B cell (primary cell): ENCODE data around the gene COL5A1. TPM values are rescaled to one million over a fixed set of nuclear protein-coding genes. Genes with fewer than 3 reads are reported as not detected.

Experiments
- ATAC-seq: fragments of 200-7000 bp; cut with Tn5 transposase; one replicate; pipeline ENCODE4 v1.10.0; 2021; ENCODE audit warnings: low read depth, mild to moderate bottlenecking, moderate number of reproducible peaks, moderate library complexity
- CTCF ChIA-PET: fragments of 350-600 bp; sonication (Branson Sonifier 250); formaldehyde crosslinking; loops from one replicate; lab custom pipeline; 2021; ENCODE audit warnings: antibody characterized with exemption, inconsistent platforms; lab: Charles Lee
- POLR2A ChIA-PET: fragments of 350-600 bp; sonication (Branson Sonifier 250); formaldehyde crosslinking; loops from one replicate; lab custom pipeline; 2021; ENCODE audit warnings: antibody characterized with exemption; lab: Charles Lee
- DNase-seq: peaks from one replicate; pipeline ENCODE4 v3.0.0; 2013
- H2AFZ ChIP-seq: 2 replicates; pipeline ENCODE4 v1.6.1; 2012; ENCODE audit warnings: mild to moderate bottlenecking, low read depth, low read length; ENCODE audit not compliant: insufficient read depth, poor library complexity, severe bottlenecking
- H3K27ac ChIP-seq, 2 donors: 1 replicate in 1 of 2; 2 replicates in 1 of 2; pipeline ENCODE4 v1.5.1; 2012 to 2013; ENCODE audit warnings: low read length in 2 of 2, mild to moderate bottlenecking in 2 of 2, moderate library complexity in 1 of 2
- H3K27me3 ChIP-seq, 4 experiments: fragments of 200-600 bp in 1 of 4; sonication (generic) in 1 of 4; replicated peaks in 1 of 4; 1 replicate in 2 of 4; 2 replicates in 2 of 4; pipeline versions ENCODE4 v1.6.1 to v1.7.0; 2013 to 2016; ENCODE audit warnings: low read length in 3 of 4, mild to moderate bottlenecking in 2 of 4, mixed read lengths in 1 of 4, moderate library complexity in 1 of 4; ENCODE audit not compliant: insufficient read depth in 4 of 4, control insufficient read depth in 3 of 4; ENCODE audit errors: control extremely low read depth in 1 of 4
- H3K36me3 ChIP-seq, 2 experiments: replicated peaks in 1 of 2; 1 replicate in 1 of 2; 2 replicates in 1 of 2; pipeline versions ENCODE4 v1.6.1 to v1.7.1; 2013; ENCODE audit warnings: low read length in 1 of 2; ENCODE audit not compliant: insufficient read depth in 2 of 2, control insufficient read depth in 1 of 2; ENCODE audit errors: control extremely low read depth in 1 of 2, extremely low read depth in 1 of 2
- H3K4me1 ChIP-seq, 2 donors: fragments of 200-600 bp in 1 of 2; sonication (generic) in 1 of 2; 1 replicate in 1 of 2; 2 replicates in 1 of 2; pipeline versions ENCODE4 v1.5.1 to v1.6.1; 2013 to 2017; ENCODE audit warnings: low read length in 2 of 2; ENCODE audit not compliant: control insufficient read depth in 2 of 2, insufficient read depth in 2 of 2
- H3K4me2 ChIP-seq: replicated peaks from 2 replicates; pipeline ENCODE3; 2012; ENCODE audit warnings: mild to moderate bottlenecking, low read depth, low read length; ENCODE audit not compliant: poor library complexity, severe bottlenecking
- H3K4me3 ChIP-seq, 5 experiments: fragments of 200-600 bp in 1 of 5; sonication (generic) in 1 of 5; 1 replicate in 3 of 5; 2 replicates in 2 of 5; pipeline versions ENCODE4 v1.5.1 to v1.7.0; 2011 to 2016; ENCODE audit warnings: low read length in 4 of 5, mild to moderate bottlenecking in 4 of 5, low read depth in 2 of 5, control low read depth in 1 of 5, moderate library complexity in 1 of 5; ENCODE audit not compliant: insufficient read depth in 1 of 5; ENCODE audit errors: control extremely low read depth in 1 of 5, extremely low read depth in 1 of 5
- H3K79me2 ChIP-seq: fragments of 200-600 bp; sonication (generic); one replicate; pipeline ENCODE4 v1.6.0; 2016; ENCODE audit warnings: low read length; ENCODE audit not compliant: control insufficient read depth, insufficient read depth
- H3K9ac ChIP-seq: fragments of 200-600 bp; sonication (generic); 2 replicates; pipeline ENCODE4 v1.6.1; 2017; ENCODE audit warnings: mild to moderate bottlenecking, low read length, moderate library complexity
- H3K9me3 ChIP-seq, 3 donors: one replicate each; pipeline versions ENCODE4 v1.6.1 to v1.7.1; 2013; ENCODE audit warnings: low read length in 2 of 3; ENCODE audit not compliant: control insufficient read depth in 2 of 3, insufficient read depth in 1 of 3; ENCODE audit errors: control extremely low read depth in 1 of 3
- H4K20me1 ChIP-seq: 2 replicates; pipeline ENCODE4 v1.6.0; 2012; ENCODE audit warnings: mild to moderate bottlenecking, low read length; ENCODE audit not compliant: insufficient read depth, control insufficient read depth, poor library complexity, severe bottlenecking
- H3K27ac Mint-ChIP-seq: one replicate; pipeline ENCODE4 v1.8.0; 2021; ENCODE audit warnings: mixed read lengths
- H3K27me3 Mint-ChIP-seq: one replicate; pipeline ENCODE4 v1.8.0; 2021; ENCODE audit warnings: mixed read lengths
- H3K4me1 Mint-ChIP-seq: one replicate; pipeline ENCODE4 v1.8.0; 2021; ENCODE audit warnings: mixed read lengths
- H3K4me3 Mint-ChIP-seq: one replicate; pipeline ENCODE4 v1.8.0; 2021; ENCODE audit warnings: mixed read lengths
- H3K9me3 Mint-ChIP-seq: one replicate; pipeline ENCODE4 v1.8.0; 2022; ENCODE audit warnings: mixed read lengths; ENCODE audit not compliant: insufficient read depth
- EZH2 ChIP-seq: IDR thresholded peaks from 2 replicates; pipeline ENCODE4 v1.6.1; 2012; ENCODE audit warnings: borderline replicate concordance, low read depth, mild to moderate bottlenecking, moderate library complexity, low read length; ENCODE audit not compliant: insufficient read depth, poor library complexity, severe bottlenecking
- WGBS: methylation state at CpG from one replicate; pipeline ENCODE4 v1.1.5; 2013; ENCODE audit warnings: missing lambda C conversion rate; ENCODE audit not compliant: insufficient coverage; 5-methylcytosine and 5-hydroxymethylcytosine counted together
- intact Hi-C: fragments of 100-400 bp; cut with micrococcal nuclease; formaldehyde crosslinking; loops from one replicate; pipeline ENCODE4 v1.10.0; 2022
- polyA plus RNA-seq: library from polyadenylated mRNA; depleted of rRNA; stranded (reverse); fragments of >200 nt; gene quantifications from 2 replicates; pipeline ENCODE4 v1.2.3, GENCODE V29; 2012
- total RNA-seq, 2 donors: library from RNA; stranded (reverse); fragments of 120-200 nt in 1 of 2; gene quantifications; 1 replicate in 1 of 2; 2 replicates in 1 of 2; pipeline versions ENCODE4 v1.2.3 to v1.2.4, GENCODE V29; 2013 to 2022
- TF ChIP-seq, protein P1 (sequence below): fragments of 200-600 bp; IDR thresholded peaks from one replicate; pipeline ENCODE4 v1.8.0; 2022; ENCODE audit warnings: antibody characterized with exemption, mild to moderate bottlenecking

The COL5A1 gene
- total and polyA plus RNA-seq, 2 donors (not counting 1 experiment from before 2014, with no cell fraction given) = 0.06 TPM; not detected in 1

DNA sequence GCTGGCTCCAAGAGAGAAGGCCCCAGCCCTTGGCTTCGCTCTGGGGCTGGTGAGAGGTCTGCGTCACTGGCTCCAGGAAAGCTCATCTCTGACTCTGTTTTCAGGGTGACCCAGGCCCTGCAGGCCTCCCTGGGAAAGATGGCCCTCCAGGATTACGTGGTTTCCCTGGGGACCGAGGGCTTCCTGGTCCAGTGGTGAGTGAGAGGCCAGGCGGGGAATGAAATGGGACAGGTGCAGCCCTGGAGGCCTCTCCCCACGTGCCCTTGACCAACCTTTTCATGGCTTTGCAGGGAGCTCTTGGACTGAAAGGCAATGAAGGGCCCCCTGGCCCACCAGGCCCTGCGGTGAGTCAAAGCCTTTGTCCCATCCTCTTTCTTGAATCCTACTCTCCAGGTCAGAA, 163.3 kb downstream of the COL5A1 start:
- intact Hi-C loops = no loop called here
- H3K27me3 ChIP-seq = no peaks in the 10 kb centered on the region
- no peaks in the 10 kb centered on the region for H3K4me1 ChIP-seq
- no peak overlapping the region for H3K4me3 ChIP-seq
- ChIA-PET CTCF (no interaction called here), POLR2A (no interaction called here)
- H3K4me2 ChIP-seq = no peak overlapping the region
- DNase-seq = no peak
- Mint-ChIP-seq H3K9me3 (no peaks in the 10 kb centered on the region), H3K27me3 (no peaks in the 10 kb centered on the region), H3K27ac (no peak overlapping the region), H3K4me3 (no peak overlapping the region), H3K4me1 (no peaks in the 10 kb centered on the region)
- no peak overlapping the region for H3K9ac ChIP-seq
- no peak for ATAC-seq
- H4K20me1 ChIP-seq = no peaks in the 10 kb centered on the region
- no peak overlapping the region for H3K27ac ChIP-seq
- no peak overlapping the region for H2AFZ ChIP-seq
- TF ChIP-seq, protein P1, sequence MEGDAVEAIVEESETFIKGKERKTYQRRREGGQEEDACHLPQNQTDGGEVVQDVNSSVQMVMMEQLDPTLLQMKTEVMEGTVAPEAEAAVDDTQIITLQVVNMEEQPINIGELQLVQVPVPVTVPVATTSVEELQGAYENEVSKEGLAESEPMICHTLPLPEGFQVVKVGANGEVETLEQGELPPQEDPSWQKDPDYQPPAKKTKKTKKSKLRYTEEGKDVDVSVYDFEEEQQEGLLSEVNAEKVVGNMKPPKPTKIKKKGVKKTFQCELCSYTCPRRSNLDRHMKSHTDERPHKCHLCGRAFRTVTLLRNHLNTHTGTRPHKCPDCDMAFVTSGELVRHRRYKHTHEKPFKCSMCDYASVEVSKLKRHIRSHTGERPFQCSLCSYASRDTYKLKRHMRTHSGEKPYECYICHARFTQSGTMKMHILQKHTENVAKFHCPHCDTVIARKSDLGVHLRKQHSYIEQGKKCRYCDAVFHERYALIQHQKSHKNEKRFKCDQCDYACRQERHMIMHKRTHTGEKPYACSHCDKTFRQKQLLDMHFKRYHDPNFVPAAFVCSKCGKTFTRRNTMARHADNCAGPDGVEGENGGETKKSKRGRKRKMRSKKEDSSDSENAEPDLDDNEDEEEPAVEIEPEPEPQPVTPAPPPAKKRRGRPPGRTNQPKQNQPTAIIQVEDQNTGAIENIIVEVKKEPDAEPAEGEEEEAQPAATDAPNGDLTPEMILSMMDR = no peak
- TF ChIP-seq EZH2 = no peak
- no peaks in the 10 kb centered on the region for H3K79me2 ChIP-seq
- H3K9me3 ChIP-seq = no peaks in the 10 kb centered on the region
- no peaks in the 10 kb centered on the region for H3K36me3 ChIP-seq
- 90% methylated on average over 7 of the region's 7 CpGs for WGBS

DNA sequence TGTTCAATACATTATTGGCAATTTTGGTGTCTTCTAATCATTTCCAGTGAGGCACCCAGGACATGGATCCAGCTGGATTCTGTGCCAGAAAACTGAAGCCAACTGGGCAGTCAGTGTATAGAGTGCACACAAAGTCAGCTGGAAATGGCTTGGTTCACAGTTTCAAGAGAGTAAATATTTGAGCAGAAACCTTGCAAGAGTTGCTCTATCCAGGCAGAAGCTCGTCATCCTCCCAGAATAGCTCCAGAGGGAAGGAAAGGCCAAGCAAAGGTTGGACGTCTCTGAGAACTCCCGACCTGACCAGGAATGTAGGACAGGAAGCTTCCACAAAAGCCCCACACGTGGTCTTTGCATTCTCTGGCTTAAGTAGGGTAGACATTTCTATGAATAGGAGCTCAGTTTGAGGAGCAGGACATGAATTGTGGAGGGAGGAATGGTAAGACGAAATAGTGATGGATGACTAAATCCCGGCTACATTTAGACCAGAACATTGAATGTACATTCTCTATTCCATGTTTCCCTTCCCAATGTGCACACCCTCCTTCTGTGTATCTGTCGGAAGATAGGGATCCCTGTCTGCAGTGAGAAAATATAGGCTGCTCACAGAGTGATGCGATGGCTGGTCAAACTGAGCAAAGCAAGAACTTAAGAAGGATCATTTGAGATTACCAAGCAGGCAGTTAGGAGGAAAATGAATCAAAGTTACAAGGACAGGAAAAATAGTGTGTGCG, 166.3 kb downstream of the COL5A1 start:
- POLR2A ChIA-PET = no interaction called here
- intact Hi-C loops = no loop called here
- Mint-ChIP-seq H3K4me3 (no peak overlapping the region), H3K9me3 (no peaks in the 10 kb centered on the region), H3K27me3 (no peaks in the 10 kb centered on the region), H3K4me1 (no peaks in the 10 kb centered on the region), H3K27ac (no peak overlapping the region)
- Histone ChIP-seq H3K4me3 (no peak overlapping the region), H3K9me3 (no peaks in the 10 kb centered on the region), H3K4me2 (no peak overlapping the region), H3K9ac (no peak overlapping the region), H3K36me3 (no peaks in the 10 kb centered on the region), H3K27ac (no peak overlapping the region), H3K27me3 (no peaks in the 10 kb centered on the region), H3K79me2 (no peaks in the 10 kb centered on the region), H2AFZ (no peak overlapping the region), H3K4me1 (no peaks in the 10 kb centered on the region), H4K20me1 (no peaks in the 10 kb centered on the region)
- CTCF ChIA-PET = no interaction called here
- WGBS = 94% methylated on average over 7 of the region's 9 CpGs
- ATAC-seq (no peak), DNase-seq (no peak)
- TF ChIP-seq, protein P1 = no peak
- no peak for TF ChIP-seq EZH2
